A673 (cell line): ENCODE data around the gene PRKG1. TPM values are rescaled to one million over a fixed set of nuclear protein-coding genes. Genes with fewer than 3 reads are reported as not detected.

Source experiments
- BruUV-seq: library from RNA; stranded (reverse); fragments of 400-500 nt; replicated peaks from 2 replicates; lab custom pipeline; 2021; lab: Mats Ljungman, UMichigan
- CTCF ChIA-PET: fragments of 300-600 bp; sonication (Branson Sonifier 250); formaldehyde crosslinking; loops from one replicate; lab custom pipeline; 2022; ENCODE audit warnings: antibody characterized with exemption; lab: Charles Lee
- POLR2A ChIA-PET: fragments of 300-600 bp; sonication (Branson Sonifier 250); formaldehyde crosslinking; loops from one replicate; lab custom pipeline; 2022; ENCODE audit warnings: antibody characterized with exemption; ENCODE audit not compliant: low non-redundant PET; lab: Charles Lee
- DNase-seq: peaks from one replicate; pipeline ENCODE4 v3.0.0-alpha.2; 2015; ENCODE audit warnings: low spot score
- H3K27ac ChIP-seq: fragments of 200-600 bp; sonication (generic); 2 replicates; pipeline ENCODE4 v1.5.1; 2016; ENCODE audit warnings: mixed run types, low read depth, mild to moderate bottlenecking, mixed read lengths, antibody characterized with exemption, low read length; ENCODE audit not compliant: poor library complexity, severe bottlenecking
- H3K27me3 ChIP-seq: fragments of 200-600 bp; sonication (generic); replicated peaks from 2 replicates; pipeline ENCODE4 v1.6.1; 2017; ENCODE audit warnings: mixed run types, low read depth, mild to moderate bottlenecking, mixed read lengths, antibody characterized with exemption, low read length; ENCODE audit not compliant: insufficient read depth, poor library complexity
- H3K36me3 ChIP-seq: fragments of 200-600 bp; sonication (generic); 2 replicates; pipeline ENCODE4 v1.6.1; 2016; ENCODE audit warnings: mixed run types, mild to moderate bottlenecking, mixed read lengths, antibody characterized with exemption, low read length; ENCODE audit not compliant: insufficient read depth, poor library complexity, severe bottlenecking
- H3K4me1 ChIP-seq: fragments of 200-600 bp; sonication (generic); 2 replicates; pipeline ENCODE4 v1.6.1; 2017; ENCODE audit warnings: mixed run types, mild to moderate bottlenecking, mixed read lengths, antibody characterized with exemption, low read length; ENCODE audit not compliant: insufficient read depth, poor library complexity, severe bottlenecking
- H3K4me3 ChIP-seq: fragments of 200-600 bp; sonication (generic); 2 replicates; pipeline ENCODE4 v1.5.1; 2016; ENCODE audit warnings: low read depth, mixed run types, mild to moderate bottlenecking, mixed read lengths, low read length; ENCODE audit not compliant: poor library complexity, severe bottlenecking
- H3K9me3 ChIP-seq: fragments of 200-600 bp; sonication (generic); 2 replicates; pipeline ENCODE4 v1.6.1; 2016; ENCODE audit warnings: mixed run types, low read depth, mild to moderate bottlenecking, mixed read lengths, antibody characterized with exemption, low read length; ENCODE audit not compliant: poor library complexity, severe bottlenecking
- EZH2 ChIP-seq: fragments of 200-600 bp; sonication (generic); IDR thresholded peaks from 2 replicates; pipeline ENCODE4 v1.6.1; 2017; ENCODE audit warnings: borderline replicate concordance, low read depth, mild to moderate bottlenecking, mixed read lengths, antibody characterized with exemption, low read length; ENCODE audit not compliant: poor library complexity, severe bottlenecking
- intact Hi-C: fragments of 100-400 bp; cut with micrococcal nuclease; formaldehyde crosslinking; loops from one replicate; pipeline ENCODE4 v1.10.0; 2022; ENCODE audit not compliant: unreplicated experiment
- total RNA-seq: library from RNA; stranded (reverse); gene quantifications from 2 replicates; pipeline ENCODE4 v1.2.3, GENCODE V29; 2021
- TF ChIP-seq, protein P1 (sequence below): fragments of 300-800, 200-600 bp; sonication (generic); conservative IDR thresholded peaks from 2 replicates; pipeline ENCODE4 v1.5.1; 2017; ENCODE audit warnings: low read depth, mild to moderate bottlenecking, antibody characterized with exemption, low read length, moderate library complexity, mixed read lengths

The PRKG1 gene
- total RNA-seq, 1 experiment from 2014 or later = 0.58 TPM

DNA sequence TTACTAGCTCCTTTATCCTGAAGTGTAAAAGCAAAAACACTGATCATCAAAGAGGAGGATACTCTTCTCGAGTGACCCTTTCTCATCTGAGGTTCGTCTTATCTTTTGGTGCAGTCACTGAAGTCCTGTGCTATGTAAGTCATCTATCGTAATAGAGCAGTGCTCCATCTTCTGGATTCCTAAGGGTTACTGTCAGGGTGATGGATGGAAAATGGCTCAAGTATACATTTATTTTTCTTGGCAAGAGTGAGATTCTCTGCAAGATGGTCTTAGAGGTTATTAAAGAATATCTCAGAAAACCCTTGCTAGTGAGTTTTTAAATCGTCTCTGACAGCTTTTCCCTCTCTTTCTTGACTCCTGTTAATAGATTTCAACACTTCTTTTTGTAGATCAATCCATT lies 12.4 kb downstream of the PRKG1 start:
- ChIA-PET CTCF (no interaction called here), POLR2A (no interaction called here)

DNA sequence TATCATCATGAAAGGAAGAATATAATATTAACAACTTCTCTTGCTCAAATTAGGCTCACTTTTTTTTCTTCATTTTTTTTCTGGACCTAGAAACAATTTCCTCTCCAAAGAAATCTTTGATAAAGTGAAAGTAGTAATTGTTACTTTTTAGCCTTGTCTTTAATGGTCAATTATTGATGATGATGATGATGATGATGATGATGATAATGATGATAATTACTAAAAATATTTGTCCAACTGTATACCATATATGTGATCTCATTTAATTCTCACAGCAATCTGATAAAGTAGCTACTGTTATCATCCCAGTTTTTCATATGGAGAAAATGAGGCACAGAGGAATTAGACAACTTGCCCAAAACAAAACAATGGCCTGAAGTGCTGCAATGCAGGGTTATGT lies 12.8 kb downstream of the PRKG1 start:
- no peaks in the 10 kb centered on the region for H3K36me3 ChIP-seq
- intact Hi-C loops = no loop called here
- no peaks in the 10 kb centered on the region for H3K9me3 ChIP-seq
- H3K27ac ChIP-seq = no peak overlapping the region
- DNase-seq = no peak
- no peaks in the 10 kb centered on the region for H3K4me1 ChIP-seq
- no TSS peak for BruUV-seq
- peaks cover 13% of the 10 kb centered on the region for H3K27me3 ChIP-seq
- no peak overlapping the region for H3K4me3 ChIP-seq
- ChIA-PET CTCF (no interaction called here), POLR2A (no interaction called here)
- no peak for TF ChIP-seq EZH2
- TF ChIP-seq, protein P1, sequence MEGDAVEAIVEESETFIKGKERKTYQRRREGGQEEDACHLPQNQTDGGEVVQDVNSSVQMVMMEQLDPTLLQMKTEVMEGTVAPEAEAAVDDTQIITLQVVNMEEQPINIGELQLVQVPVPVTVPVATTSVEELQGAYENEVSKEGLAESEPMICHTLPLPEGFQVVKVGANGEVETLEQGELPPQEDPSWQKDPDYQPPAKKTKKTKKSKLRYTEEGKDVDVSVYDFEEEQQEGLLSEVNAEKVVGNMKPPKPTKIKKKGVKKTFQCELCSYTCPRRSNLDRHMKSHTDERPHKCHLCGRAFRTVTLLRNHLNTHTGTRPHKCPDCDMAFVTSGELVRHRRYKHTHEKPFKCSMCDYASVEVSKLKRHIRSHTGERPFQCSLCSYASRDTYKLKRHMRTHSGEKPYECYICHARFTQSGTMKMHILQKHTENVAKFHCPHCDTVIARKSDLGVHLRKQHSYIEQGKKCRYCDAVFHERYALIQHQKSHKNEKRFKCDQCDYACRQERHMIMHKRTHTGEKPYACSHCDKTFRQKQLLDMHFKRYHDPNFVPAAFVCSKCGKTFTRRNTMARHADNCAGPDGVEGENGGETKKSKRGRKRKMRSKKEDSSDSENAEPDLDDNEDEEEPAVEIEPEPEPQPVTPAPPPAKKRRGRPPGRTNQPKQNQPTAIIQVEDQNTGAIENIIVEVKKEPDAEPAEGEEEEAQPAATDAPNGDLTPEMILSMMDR = no peak

More for the DNA sequence above, 12.4 kb downstream of the PRKG1 start:
- TF ChIP-seq, protein P1 = no peak
- TF ChIP-seq EZH2 = no peak
- BruUV-seq = no TSS peak
- Histone ChIP-seq H3K9me3 (no peaks in the 10 kb centered on the region), H3K4me1 (no peaks in the 10 kb centered on the region), H3K27me3 (peaks cover 13% of the 10 kb centered on the region), H3K36me3 (no peaks in the 10 kb centered on the region), H3K4me3 (no peak overlapping the region), H3K27ac (no peak overlapping the region)
- no peak for DNase-seq
- intact Hi-C loops = no loop called here

DNA sequence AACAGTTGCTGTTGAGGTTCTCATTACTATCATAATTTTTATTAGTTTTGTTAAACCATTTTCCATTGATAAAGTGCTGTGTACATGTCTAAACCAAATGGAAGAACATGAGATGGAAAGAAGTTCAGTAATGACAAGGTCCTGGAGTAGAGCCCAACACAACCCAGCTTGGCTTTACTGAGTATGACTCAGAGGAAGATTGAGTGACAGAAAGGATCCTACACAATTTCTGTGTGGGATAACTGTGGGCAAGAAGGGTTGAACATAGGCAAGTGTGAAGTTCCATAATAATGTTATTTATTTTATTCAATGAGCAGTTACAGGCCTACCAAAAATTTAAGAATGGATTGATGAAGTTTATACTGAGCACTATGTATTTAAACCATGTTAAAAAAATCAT lies 15.9 kb downstream of the PRKG1 start:
- Histone ChIP-seq H3K27ac (no peak overlapping the region), H3K4me3 (no peak overlapping the region), H3K27me3 (no peaks in the 10 kb centered on the region), H3K36me3 (no peaks in the 10 kb centered on the region), H3K4me1 (no peaks in the 10 kb centered on the region), H3K9me3 (no peaks in the 10 kb centered on the region)
- ChIA-PET POLR2A (no interaction called here), CTCF (no interaction called here)
- TF ChIP-seq, protein P1 = no peak
- TF ChIP-seq EZH2 = no peak
- BruUV-seq = no TSS peak
- intact Hi-C loops = no loop called here
- no peak for DNase-seq
